IMR-90 (cell line): ENCODE data around the gene USP6NL. TPM values are rescaled to one million over a fixed set of nuclear protein-coding genes. Genes with fewer than 3 reads are reported as not detected.

Experiments
- ATAC-seq: fragments of 200-7000 bp; cut with Tn5 transposase; 2 replicates; pipeline ENCODE4 v1.9.1; 2020; ENCODE audit warnings: low read depth, mild to moderate bottlenecking, moderate library complexity
- BruUV-seq: library from RNA; stranded (reverse); fragments of 400-500 nt; replicated peaks from 2 replicates; lab custom pipeline; 2021; lab: Mats Ljungman, UMichigan
- CTCF ChIA-PET: fragments of 300-600 bp; formaldehyde crosslinking; extraction: SDS; loops from one replicate; lab custom pipeline; 2021; ENCODE audit warnings: antibody characterized with exemption; lab: Yijun Ruan, JAX
- POLR2A ChIA-PET: fragments of 300-600 bp; sonication (Branson Sonifier 250); formaldehyde crosslinking; loops from one replicate; lab custom pipeline; 2022; ENCODE audit warnings: antibody characterized with exemption; ENCODE audit not compliant: unreplicated experiment; lab: Charles Lee
- DNase-seq: peaks from one replicate; pipeline ENCODE4 v3.0.0; 2013
- H2AFZ ChIP-seq: replicated peaks from 2 replicates; pipeline ENCODE3; 2013; ENCODE audit warnings: low read length, mild to moderate bottlenecking; ENCODE audit not compliant: poor library complexity
- H2AK5ac ChIP-seq: 2 replicates; pipeline ENCODE4 v1.6.1; 2013; ENCODE audit warnings: low read depth, low read length, inconsistent platforms
- H2AK9ac ChIP-seq: replicated peaks from 2 replicates; pipeline ENCODE3; 2013; ENCODE audit warnings: mild to moderate bottlenecking, low read depth, low read length, moderate library complexity; ENCODE audit not compliant: poor library complexity
- H2BK120ac ChIP-seq: 2 replicates; pipeline ENCODE4 v1.6.1; 2013; ENCODE audit warnings: low read depth, low read length, inconsistent platforms
- H2BK15ac ChIP-seq: 3 replicates; pipeline ENCODE4 v1.6.1; 2013; ENCODE audit warnings: low read depth, low read length, inconsistent platforms
- H2BK20ac ChIP-seq: 2 replicates; pipeline ENCODE4 v1.6.1; 2013; ENCODE audit warnings: low read depth, mild to moderate bottlenecking, inconsistent platforms, low read length, moderate library complexity
- H2BK5ac ChIP-seq: 2 replicates; pipeline ENCODE4 v1.6.1; 2013; ENCODE audit warnings: mild to moderate bottlenecking, low read depth, low read length, inconsistent platforms; ENCODE audit not compliant: poor library complexity, severe bottlenecking
- H3K14ac ChIP-seq: replicated peaks from 2 replicates; pipeline ENCODE4 v1.6.1; 2013; ENCODE audit warnings: low read depth, low read length, inconsistent platforms
- H3K18ac ChIP-seq: 2 replicates; pipeline ENCODE4 v1.6.1; 2013; ENCODE audit warnings: low read depth, low read length, control low read depth
- H3K23ac ChIP-seq: 2 replicates; pipeline ENCODE4 v1.6.1; 2013; ENCODE audit warnings: low read depth, low read length, inconsistent platforms
- H3K27ac ChIP-seq: 2 replicates; pipeline ENCODE4 v1.5.1; 2013; ENCODE audit warnings: mild to moderate bottlenecking, control low read depth, low read length; ENCODE audit not compliant: insufficient read depth
- H3K27me3 ChIP-seq: 2 replicates; pipeline ENCODE4 v1.6.1; 2013; ENCODE audit warnings: low read length; ENCODE audit not compliant: control insufficient read depth, insufficient read depth
- H3K36me3 ChIP-seq: 2 replicates; pipeline ENCODE4 v1.6.1; 2013; ENCODE audit warnings: low read length, mixed read lengths; ENCODE audit not compliant: control insufficient read depth, insufficient read depth
- H3K4ac ChIP-seq: 2 replicates; pipeline ENCODE4 v1.6.1; 2013; ENCODE audit warnings: low read depth, low read length, inconsistent platforms
- H3K4me1 ChIP-seq: 2 replicates; pipeline ENCODE4 v1.6.1; 2013; ENCODE audit warnings: low read length, mixed read lengths; ENCODE audit not compliant: control insufficient read depth, insufficient read depth
- H3K4me2 ChIP-seq: 2 replicates; pipeline ENCODE4 v1.6.1; 2013; ENCODE audit warnings: low read depth, mild to moderate bottlenecking, control low read depth, low read length, moderate library complexity
- H3K4me3 ChIP-seq: 2 replicates; pipeline ENCODE4 v1.5.1; 2013; ENCODE audit warnings: low read depth, mild to moderate bottlenecking, control low read depth, low read length, moderate library complexity; ENCODE audit not compliant: insufficient read depth
- H3K56ac ChIP-seq: 2 replicates; pipeline ENCODE4 v1.6.1; 2013; ENCODE audit warnings: low read length, inconsistent platforms; ENCODE audit not compliant: insufficient read depth; ENCODE audit errors: extremely low read depth
- H3K79me1 ChIP-seq, 2 experiments: 2 replicates each; pipeline ENCODE4 v1.6.1; 2013; ENCODE audit warnings: low read length in 2 of 2, inconsistent platforms in 1 of 2, low read depth in 1 of 2
- H3K9ac ChIP-seq: 2 replicates; pipeline ENCODE4 v1.6.1; 2013; ENCODE audit warnings: low read depth, low read length, control low read depth
- H3K9me1 ChIP-seq: 2 replicates; pipeline ENCODE4 v1.6.1; 2013; ENCODE audit warnings: low read length, inconsistent platforms; ENCODE audit not compliant: insufficient read depth
- H3K9me3 ChIP-seq: 2 replicates; pipeline ENCODE4 v1.6.1; 2013; ENCODE audit warnings: low read length; ENCODE audit not compliant: control insufficient read depth, insufficient read depth
- H4K20me1 ChIP-seq: 2 replicates; pipeline ENCODE4 v1.6.1; 2013; ENCODE audit warnings: low read length, inconsistent platforms; ENCODE audit not compliant: insufficient read depth
- H4K5ac ChIP-seq: 2 replicates; pipeline ENCODE4 v1.6.1; 2013; ENCODE audit warnings: mild to moderate bottlenecking, low read depth, low read length, control low read depth
- H4K8ac ChIP-seq, 2 experiments: 2 replicates each; pipeline ENCODE4 v1.6.1; 2013; ENCODE audit warnings: low read depth in 2 of 2, low read length in 2 of 2, control low read depth in 1 of 2, inconsistent platforms in 1 of 2
- H4K91ac ChIP-seq: 2 replicates; pipeline ENCODE4 v1.6.1; 2013; ENCODE audit warnings: low read depth, low read length, inconsistent platforms; ENCODE audit not compliant: insufficient read depth
- CEBPB ChIP-seq: IDR thresholded peaks from 2 replicates; pipeline ENCODE4 v1.6.1; 2012; ENCODE audit warnings: low read depth, low read length, improper control_type of control experiment
- CHD1 ChIP-seq: IDR thresholded peaks from 2 replicates; pipeline ENCODE4 v1.6.1; 2012; ENCODE audit warnings: low read depth, low read length, improper control_type of control experiment
- FOS ChIP-seq: fragments of 150-350 bp; IDR thresholded peaks from 2 replicates; pipeline ENCODE4 v1.6.1; 2016; ENCODE audit warnings: low read depth, low read length
- MAFK ChIP-seq: IDR thresholded peaks from 2 replicates; pipeline ENCODE4 v1.6.1; 2012; ENCODE audit warnings: low read depth, low read length, improper control_type of control experiment
- MAZ ChIP-seq: IDR thresholded peaks from 2 replicates; pipeline ENCODE4 v1.6.1; 2012; ENCODE audit warnings: low read depth, mild to moderate bottlenecking, low read length, improper control_type of control experiment, moderate library complexity, borderline replicate concordance
- MXI1 ChIP-seq: IDR thresholded peaks from 2 replicates; pipeline ENCODE4 v1.6.1; 2012; ENCODE audit warnings: low read depth, mild to moderate bottlenecking, low read length, moderate library complexity, borderline replicate concordance
- NFE2L2 ChIP-seq: fragments of 150-350 bp; IDR thresholded peaks from 2 replicates; pipeline ENCODE4 v1.6.1; 2016; ENCODE audit warnings: low read depth, mild to moderate bottlenecking, low read length
- POLR2A ChIP-seq: IDR thresholded peaks from 2 replicates; pipeline ENCODE4 v1.6.1; 2012; ENCODE audit warnings: mild to moderate bottlenecking, low read depth, low read length
- RAD21 ChIP-seq: IDR thresholded peaks from 2 replicates; pipeline ENCODE4 v1.6.1; 2012; ENCODE audit warnings: low read length, improper control_type of control experiment
- RCOR1 ChIP-seq: IDR thresholded peaks from 2 replicates; pipeline ENCODE4 v1.6.1; 2012; ENCODE audit warnings: mild to moderate bottlenecking, low read length, improper control_type of control experiment; ENCODE audit not compliant: insufficient replicate concordance
- RFX5 ChIP-seq: IDR thresholded peaks from 2 replicates; pipeline ENCODE4 v1.8.0; 2012; ENCODE audit warnings: low read depth, mild to moderate bottlenecking, low read length, moderate library complexity
- WGBS, 2 experiments: methylation state at CpG; one replicate each; pipeline versions ENCODE4 v1.1.5 to v1.1.7; 2013; ENCODE audit warnings: missing lambda C conversion rate in 2 of 2; ENCODE audit not compliant: insufficient read length in 1 of 2; ENCODE audit errors: extremely low coverage in 2 of 2; 5-methylcytosine and 5-hydroxymethylcytosine counted together
- dilution Hi-C: fragments of 300-500 bp; cut with HindIII; formaldehyde crosslinking; loops from one replicate; pipeline ENCODE4 v1.14.3; 2018; ENCODE audit warnings: low sequenced_read_pairs; ENCODE audit not compliant: unreplicated experiment
- in situ Hi-C: fragments of 300-500 bp; cut with MboI; formaldehyde crosslinking; loops from 3 replicates; pipeline ENCODE4 v1.14.3; 2019; ENCODE audit warnings: low sequenced_read_pairs, inconsistent platforms, mixed read lengths
- intact Hi-C: fragments of 100-400 bp; cut with micrococcal nuclease; formaldehyde crosslinking; loops from 2 replicates; pipeline ENCODE4 v1.10.0; 2022
- polyA plus RNA-seq, 3 experiments: library from polyadenylated mRNA; depleted of rRNA; stranded (reverse); fragments of >200 nt; gene quantifications; 2 replicates each; pipeline ENCODE4 v1.2.3, GENCODE V29; 2012; ENCODE audit warnings: low replicate concordance in 1 of 3
- total RNA-seq: library from RNA; depleted of rRNA; stranded (reverse); fragments of >200 nt; gene quantifications from 2 replicates; pipeline ENCODE4 v1.2.3, GENCODE V29; 2012
- TF ChIP-seq, protein P1 (sequence below): fragments of 150-350 bp; IDR thresholded peaks from 2 replicates; pipeline ENCODE4 v1.6.1; 2016; ENCODE audit warnings: low read depth, mild to moderate bottlenecking, low read length, moderate library complexity, borderline replicate concordance
- TF ChIP-seq, protein P2 (sequence below): fragments of 150-350 bp; IDR thresholded peaks from 2 replicates; pipeline ENCODE4 v1.6.1; 2017; ENCODE audit warnings: mild to moderate bottlenecking, antibody characterized with exemption, low read length, low read depth

Gene USP6NL
- total and polyA plus RNA-seq, 2 of the 4 experiments (the other 2 are of a cell fraction): 7.8 to 9.1 TPM

DNA sequence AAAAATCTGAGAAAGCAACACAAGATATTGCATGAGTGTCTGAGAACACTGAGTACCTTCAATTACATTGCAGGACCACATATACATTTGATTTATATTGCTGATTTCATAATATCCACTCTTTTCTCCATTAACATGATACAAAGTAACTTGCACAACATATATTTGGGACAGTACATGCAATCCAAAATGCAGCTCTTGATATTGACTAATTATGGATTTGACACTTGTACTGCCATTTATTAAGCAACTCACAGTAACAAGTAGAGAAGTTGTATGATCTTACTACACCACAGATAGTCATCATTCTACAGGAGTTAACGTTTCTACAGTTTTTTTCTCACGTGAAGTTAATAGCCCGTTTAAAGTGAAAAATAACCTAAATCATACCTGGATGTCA is 46.7 kb downstream of the USP6NL start:
- ATAC-seq: no peak
- Histone ChIP-seq H3K4me1 (no peaks in the 10 kb centered on the region), H3K9ac (no peak overlapping the region), H2AK5ac (no peak overlapping the region), H3K56ac (no peak overlapping the region), H3K4me2 (no peak overlapping the region), H2AK9ac (no peak overlapping the region), H3K27me3 (no peaks in the 10 kb centered on the region), H3K18ac (no peak overlapping the region), H3K4ac (no peak overlapping the region), H2BK15ac (no peak overlapping the region), H3K23ac (no peak overlapping the region), H3K79me1 (peaks cover 25 to 45% of the 10 kb centered on the region in 2 experiments), H4K20me1 (no peaks in the 10 kb centered on the region), H4K5ac (no peak overlapping the region), H2BK20ac (no peak overlapping the region), H3K4me3 (no peak overlapping the region), H3K27ac (no peak overlapping the region), H2BK5ac (no peak overlapping the region), H2BK120ac (no peak overlapping the region), H3K9me3 (no peaks in the 10 kb centered on the region), H3K14ac (no peak overlapping the region), H3K9me1 (no peaks in the 10 kb centered on the region; the same call in 1 of the 2 replicates), H4K91ac (no peak overlapping the region), H3K36me3 (no peaks in the 10 kb centered on the region), H4K8ac (no peak overlapping the region), H2AFZ (no peak overlapping the region)
- ChIA-PET POLR2A (interaction anchor here (0.6 kb wide), 1 partner anchor 18 kb away, joined by 8 read pairs; no protein-coding TSS in a partner anchor), CTCF (no interaction called here)
- in situ Hi-C loops (no loop called here), intact Hi-C loops (loop anchor here (5.0 kb wide), 1 partner anchor 38 kb away; no protein-coding TSS in a partner anchor), dilution Hi-C loops (no loop called here)
- WGBS, 2 experiments: no CpG with 5 or more reads among the region's 3 CpGs
- BruUV-seq: TSS peak; percentile 39
- TF ChIP-seq POLR2A: no peak
- TF ChIP-seq CHD1: no peak
- TF ChIP-seq RFX5: no peak
- TF ChIP-seq, protein P1, sequence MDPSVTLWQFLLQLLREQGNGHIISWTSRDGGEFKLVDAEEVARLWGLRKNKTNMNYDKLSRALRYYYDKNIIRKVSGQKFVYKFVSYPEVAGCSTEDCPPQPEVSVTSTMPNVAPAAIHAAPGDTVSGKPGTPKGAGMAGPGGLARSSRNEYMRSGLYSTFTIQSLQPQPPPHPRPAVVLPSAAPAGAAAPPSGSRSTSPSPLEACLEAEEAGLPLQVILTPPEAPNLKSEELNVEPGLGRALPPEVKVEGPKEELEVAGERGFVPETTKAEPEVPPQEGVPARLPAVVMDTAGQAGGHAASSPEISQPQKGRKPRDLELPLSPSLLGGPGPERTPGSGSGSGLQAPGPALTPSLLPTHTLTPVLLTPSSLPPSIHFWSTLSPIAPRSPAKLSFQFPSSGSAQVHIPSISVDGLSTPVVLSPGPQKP: no peak
- no peak for TF ChIP-seq MXI1
- TF ChIP-seq RAD21: no peak
- TF ChIP-seq, protein P2, sequence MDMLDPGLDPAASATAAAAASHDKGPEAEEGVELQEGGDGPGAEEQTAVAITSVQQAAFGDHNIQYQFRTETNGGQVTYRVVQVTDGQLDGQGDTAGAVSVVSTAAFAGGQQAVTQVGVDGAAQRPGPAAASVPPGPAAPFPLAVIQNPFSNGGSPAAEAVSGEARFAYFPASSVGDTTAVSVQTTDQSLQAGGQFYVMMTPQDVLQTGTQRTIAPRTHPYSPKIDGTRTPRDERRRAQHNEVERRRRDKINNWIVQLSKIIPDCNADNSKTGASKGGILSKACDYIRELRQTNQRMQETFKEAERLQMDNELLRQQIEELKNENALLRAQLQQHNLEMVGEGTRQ: no peak
- TF ChIP-seq MAFK: no peak
- TF ChIP-seq CEBPB: no peak
- no peak for TF ChIP-seq RCOR1
- no peak for TF ChIP-seq FOS
- TF ChIP-seq MAZ: no peak
- no peak for TF ChIP-seq NFE2L2
- no peak for DNase-seq
